HG03280 (cell line): ENCODE data around the gene FUT8.
"Not testable (repeated sequence)": the region's sequence is repeated elsewhere in the genome, so short reads cannot be mapped to it uniquely, and the experiment has no call there.

ENCODE experiments used
- ATAC-seq: cut with Tn5 transposase; IDR thresholded peaks from one replicate; pipeline ENCODE4 v1.9.1; 2021; ENCODE audit warnings: mild to moderate bottlenecking, moderate library complexity; ENCODE audit not compliant: unreplicated experiment

The FUT8 gene

GRCh38 chr14:65415613-65416012 lies 3.1 kb downstream of the FUT8 start:
- no peak for ATAC-seq

GRCh38 chr14:65419593-65420252 lies 7.2 kb downstream of the FUT8 start:
- ATAC-seq, result no peak

GRCh38 chr14:65421201-65421981 lies 8.9 kb downstream of the FUT8 start:
- ATAC-seq, result no peak

GRCh38 chr14:65422088-65422834 lies 9.7 kb downstream of the FUT8 start:
- no peak for ATAC-seq

- ATAC-seq, result no peak
These were observed 11.5 kb downstream of the FUT8 start for GRCh38 chr14:65423982-65424381.

- no peak for ATAC-seq
These were observed 12.0 kb downstream of the FUT8 start for GRCh38 chr14:65424531-65424930.

- no peak for ATAC-seq
These were observed 13.4 kb downstream of the FUT8 start for GRCh38 chr14:65425885-65426284.

- not testable (repeated sequence) for ATAC-seq
These were observed 14.4 kb downstream of the FUT8 start for GRCh38 chr14:65426902-65427301.

- no peak for ATAC-seq
These were observed 16.2 kb downstream of the FUT8 start for GRCh38 chr14:65428691-65429090.

GRCh38 chr14:65429757-65430156 lies 17.2 kb downstream of the FUT8 start:
- ATAC-seq, result no peak

GRCh38 chr14:65431245-65431644 lies 18.7 kb downstream of the FUT8 start:
- ATAC-seq, result no peak

- ATAC-seq, result no peak
These were observed 19.4 kb downstream of the FUT8 start for GRCh38 chr14:65431951-65432350.

GRCh38 chr14:65432361-65432948 lies 19.9 kb downstream of the FUT8 start:
- ATAC-seq, result no peak

GRCh38 chr14:65433157-65433556 lies 20.6 kb downstream of the FUT8 start:
- no peak for ATAC-seq

- ATAC-seq, result no peak
These were observed 21.1 kb downstream of the FUT8 start for GRCh38 chr14:65433646-65434045.

- no peak for ATAC-seq
These were observed 21.8 kb downstream of the FUT8 start for GRCh38 chr14:65434216-65434850.

- ATAC-seq, result no peak
These were observed 25.9 kb downstream of the FUT8 start for GRCh38 chr14:65438266-65438933.

GRCh38 chr14:65439117-65439516 lies 26.6 kb downstream of the FUT8 start:
- ATAC-seq, result no peak

- no peak for ATAC-seq
These were observed 27.7 kb downstream of the FUT8 start for GRCh38 chr14:65440230-65440629.

- ATAC-seq, result no peak
These were observed 31.7 kb downstream of the FUT8 start for GRCh38 chr14:65444230-65444629.
